ENCODE data around the gene CYTL1. TPM values are rescaled to one million over a fixed set of nuclear protein-coding genes. Genes with fewer than 3 reads are reported as not detected.
"Not testable (repeated sequence)": the region's sequence is repeated elsewhere in the genome, so short reads cannot be mapped to it uniquely, and the experiment has no call there.

Gene CYTL1
- total RNA-seq, 5 donors from 2014 or later (not counting 1 experiment from before 2014, with no cell fraction given), result 0.38 to 1.6 (median 0.59) TPM; not detected in 2

- no peaks in the 10 kb centered on the region for H3K4me1 Mint-ChIP-seq
- H3K36me3 Mint-ChIP-seq, result no peaks in the 10 kb centered on the region
- 29% methylated on average over 1 of the region's 2 CpGs for WGBS (ENCODE audit: insufficient coverage)
- DNase-seq, result no peak
- ChIA-PET CTCF (no interaction called here), POLR2A (no interaction called here)
- H3K9me3 Mint-ChIP-seq, result no peaks in the 10 kb centered on the region
- no peak overlapping the region for H3K27ac Mint-ChIP-seq
- peaks cover 31 to 35% of the 10 kb centered on the region in 2 donors for H3K27me3 Mint-ChIP-seq
- Histone ChIP-seq H3K4me1 (ENCODE audit: control insufficient read depth in 1 of 2, extremely low read depth in 1 of 2, insufficient read depth in 2 of 2, low read length in 2 of 2) (no peaks in the 10 kb centered on the region), H3K36me3 (ENCODE audit: control insufficient read depth in 2 of 2, extremely low read depth in 1 of 2, insufficient read depth in 1 of 2, low read length in 1 of 2) (no peaks in the 10 kb centered on the region), H3K9me3 (no peaks in the 10 kb centered on the region), H3K27me3 (replicated peaks in 1 of 2; ENCODE audit: control insufficient read depth in 2 of 2, extremely low read depth in 1 of 2, insufficient read depth in 2 of 2, low read length in 1 of 2) (peaks cover 0 to 16% of the 10 kb centered on the region in 2 experiments), H3K4me3 (ENCODE audit: control insufficient read depth in 1 of 2, extremely low read depth in 1 of 2, low read length in 1 of 2) (no peak overlapping the region), H3K27ac (ENCODE audit: low read length) (no peak overlapping the region)
- H3K4me3 Mint-ChIP-seq, result no peak overlapping the region
- ATAC-seq (replicated peaks in 1 of 4), result no peak
These were observed 6.3 kb downstream of the CYTL1 start for GRCh38 chr4:5012958-5013357.

GRCh38 chr4:5012244-5012898 is 6.9 kb downstream of the CYTL1 start:
- Histone ChIP-seq H3K4me1 (ENCODE audit: control insufficient read depth in 1 of 2, extremely low read depth in 1 of 2, insufficient read depth in 2 of 2, low read length in 2 of 2) (no peaks in the 10 kb centered on the region), H3K9me3 (no peaks in the 10 kb centered on the region), H3K27me3 (replicated peaks in 1 of 2; ENCODE audit: control insufficient read depth in 2 of 2, extremely low read depth in 1 of 2, insufficient read depth in 2 of 2, low read length in 1 of 2) (peaks cover 0 to 16% of the 10 kb centered on the region in 2 experiments), H3K36me3 (ENCODE audit: control insufficient read depth in 2 of 2, extremely low read depth in 1 of 2, insufficient read depth in 1 of 2, low read length in 1 of 2) (no peaks in the 10 kb centered on the region), H3K27ac (ENCODE audit: low read length) (no peak overlapping the region), H3K4me3 (ENCODE audit: control insufficient read depth in 1 of 2, extremely low read depth in 1 of 2, low read length in 1 of 2) (no peak overlapping the region)
- DNase-seq (no peak), ATAC-seq (replicated peaks in 1 of 4) (no peak)
- ChIA-PET CTCF (no interaction called here), POLR2A (no interaction called here)
- Mint-ChIP-seq H3K36me3 (no peaks in the 10 kb centered on the region), H3K9me3 (no peaks in the 10 kb centered on the region), H3K4me3 (no peak overlapping the region), H3K27me3 (peaks cover 28 to 32% of the 10 kb centered on the region in 2 donors), H3K27ac (no peak overlapping the region), H3K4me1 (no peaks in the 10 kb centered on the region)
- whole genome bisulfite sequencing (ENCODE audit: insufficient coverage), result 100% methylated on average over 1 of the region's 5 CpGs

- H3K9me3 Mint-ChIP-seq, result no peaks in the 10 kb centered on the region
- no peak overlapping the region for H3K4me3 Mint-ChIP-seq
- H3K4me3 ChIP-seq (ENCODE audit: control insufficient read depth in 1 of 2, extremely low read depth in 1 of 2, low read length in 1 of 2), result no peak overlapping the region
- no peak overlapping the region for H3K27ac ChIP-seq (ENCODE audit: low read length)
- no peaks in the 10 kb centered on the region for H3K4me1 ChIP-seq (ENCODE audit: control insufficient read depth in 1 of 2, extremely low read depth in 1 of 2, insufficient read depth in 2 of 2, low read length in 2 of 2)
- no peak for ATAC-seq (replicated peaks in 1 of 4)
- 89% methylated on average over 2 of the region's 2 CpGs for WGBS (ENCODE audit: insufficient coverage)
- no peaks in the 10 kb centered on the region for H3K36me3 Mint-ChIP-seq
- H3K27me3 ChIP-seq (replicated peaks in 1 of 2; ENCODE audit: control insufficient read depth in 2 of 2, extremely low read depth in 1 of 2, insufficient read depth in 2 of 2, low read length in 1 of 2), result peaks cover 0 to 4% of the 10 kb centered on the region in 2 experiments
- DNase-seq, result no peak
- ChIA-PET CTCF (no interaction called here), POLR2A (no interaction called here)
- H3K27me3 Mint-ChIP-seq, result peaks cover 16 to 25% of the 10 kb centered on the region in 2 donors
- no peaks in the 10 kb centered on the region for H3K36me3 ChIP-seq (ENCODE audit: control insufficient read depth in 2 of 2, extremely low read depth in 1 of 2, insufficient read depth in 1 of 2, low read length in 1 of 2)
- H3K9me3 ChIP-seq, result no peaks in the 10 kb centered on the region
- H3K27ac Mint-ChIP-seq, result no peak overlapping the region
- H3K4me1 Mint-ChIP-seq, result no peaks in the 10 kb centered on the region
These were observed 8.3 kb downstream of the CYTL1 start for GRCh38 chr4:5010984-5011383.

- H3K4me1 Mint-ChIP-seq, result no peaks in the 10 kb centered on the region
- no peak overlapping the region for H3K27ac Mint-ChIP-seq
- Histone ChIP-seq H3K4me1 (ENCODE audit: control insufficient read depth in 1 of 2, extremely low read depth in 1 of 2, insufficient read depth in 2 of 2, low read length in 2 of 2) (no peaks in the 10 kb centered on the region), H3K9me3 (no peaks in the 10 kb centered on the region), H3K27me3 (replicated peaks in 1 of 2; ENCODE audit: control insufficient read depth in 2 of 2, extremely low read depth in 1 of 2, insufficient read depth in 2 of 2, low read length in 1 of 2) (peaks cover 0 to 4% of the 10 kb centered on the region in 2 experiments), H3K4me3 (ENCODE audit: control insufficient read depth in 1 of 2, extremely low read depth in 1 of 2, low read length in 1 of 2) (no peak overlapping the region), H3K27ac (ENCODE audit: low read length) (no peak overlapping the region), H3K36me3 (ENCODE audit: control insufficient read depth in 2 of 2, extremely low read depth in 1 of 2, insufficient read depth in 1 of 2, low read length in 1 of 2) (no peaks in the 10 kb centered on the region)
- ATAC-seq (replicated peaks in 1 of 4), result no peak
- no peaks in the 10 kb centered on the region for H3K9me3 Mint-ChIP-seq
- H3K36me3 Mint-ChIP-seq, result no peaks in the 10 kb centered on the region
- H3K27me3 Mint-ChIP-seq, result peaks cover 13 to 24% of the 10 kb centered on the region in 2 donors
- ChIA-PET CTCF (no interaction called here), POLR2A (no interaction called here)
- 82% methylated on average over 3 of the region's 3 CpGs for WGBS (ENCODE audit: insufficient coverage)
- no peak for DNase-seq
- no peak overlapping the region for H3K4me3 Mint-ChIP-seq
These were observed 9.5 kb downstream of the CYTL1 start for GRCh38 chr4:5009796-5010195.

GRCh38 chr4:5006932-5007331 is 12.3 kb downstream of the CYTL1 start:
- H3K4me3 ChIP-seq (ENCODE audit: control insufficient read depth in 1 of 2, extremely low read depth in 1 of 2, low read length in 1 of 2); ATAC-seq (replicated peaks in 1 of 4); H3K27ac Mint-ChIP-seq; H3K27ac ChIP-seq (ENCODE audit: low read length); POLR2A ChIA-PET; DNase-seq; H3K4me1 Mint-ChIP-seq; H3K9me3 ChIP-seq; H3K36me3 Mint-ChIP-seq; H3K4me1 ChIP-seq (ENCODE audit: control insufficient read depth in 1 of 2, extremely low read depth in 1 of 2, insufficient read depth in 2 of 2, low read length in 2 of 2); H3K9me3 Mint-ChIP-seq; H3K36me3 ChIP-seq (ENCODE audit: control insufficient read depth in 2 of 2, extremely low read depth in 1 of 2, insufficient read depth in 1 of 2, low read length in 1 of 2); H3K4me3 Mint-ChIP-seq: not testable (repeated sequence)
- CTCF ChIA-PET, result interaction anchor here in 1 of 2 donors (1.0 kb wide), 1 partner anchor 13 kb away, joined by 8 read pairs; no protein-coding TSS in a partner anchor
- peaks cover 27 to 41% of the 10 kb centered on the region in 2 donors for H3K27me3 Mint-ChIP-seq
- peaks cover 0 to 30% of the 10 kb centered on the region in 2 experiments for H3K27me3 ChIP-seq (replicated peaks in 1 of 2; ENCODE audit: control insufficient read depth in 2 of 2, extremely low read depth in 1 of 2, insufficient read depth in 2 of 2, low read length in 1 of 2)
- WGBS (ENCODE audit: insufficient coverage), result no CpG with 5 or more reads among the region's 11 CpGs

GRCh38 chr4:5004496-5004895 is 14.8 kb downstream of the CYTL1 start:
- POLR2A ChIA-PET, result no interaction called here
- CTCF ChIA-PET, result no interaction called here
- DNase-seq, result no peak
- WGBS (ENCODE audit: insufficient coverage), result 17% methylated on average over 1 of the region's 8 CpGs
- Histone ChIP-seq H3K36me3 (ENCODE audit: control insufficient read depth in 2 of 2, extremely low read depth in 1 of 2, insufficient read depth in 1 of 2, low read length in 1 of 2) (no peaks in the 10 kb centered on the region), H3K27me3 (replicated peaks in 1 of 2; ENCODE audit: control insufficient read depth in 2 of 2, extremely low read depth in 1 of 2, insufficient read depth in 2 of 2, low read length in 1 of 2) (peaks cover 0 to 32% of the 10 kb centered on the region in 2 experiments), H3K4me3 (ENCODE audit: control insufficient read depth in 1 of 2, extremely low read depth in 1 of 2, low read length in 1 of 2) (no peak overlapping the region), H3K4me1 (ENCODE audit: control insufficient read depth in 1 of 2, extremely low read depth in 1 of 2, insufficient read depth in 2 of 2, low read length in 2 of 2) (no peaks in the 10 kb centered on the region), H3K9me3 (no peaks in the 10 kb centered on the region), H3K27ac (ENCODE audit: low read length) (no peak overlapping the region)
- ATAC-seq (replicated peaks in 1 of 4), result no peak
- Mint-ChIP-seq H3K36me3 (no peaks in the 10 kb centered on the region), H3K9me3 (no peaks in the 10 kb centered on the region), H3K4me3 (no peak overlapping the region), H3K27ac (no peak overlapping the region), H3K4me1 (no peaks in the 10 kb centered on the region), H3K27me3 (peaks cover 29 to 30% of the 10 kb centered on the region in 2 donors)

- ChIA-PET CTCF (no interaction called here), POLR2A (no interaction called here)
- no peak for DNase-seq
- Mint-ChIP-seq H3K4me3 (no peak overlapping the region), H3K4me1 (no peaks in the 10 kb centered on the region), H3K27me3 (peaks cover 29 to 30% of the 10 kb centered on the region in 2 donors), H3K9me3 (no peaks in the 10 kb centered on the region), H3K36me3 (no peaks in the 10 kb centered on the region), H3K27ac (no peak overlapping the region)
- 86% methylated on average over 3 of the region's 3 CpGs for WGBS (ENCODE audit: insufficient coverage)
- Histone ChIP-seq H3K27ac (ENCODE audit: low read length) (no peak overlapping the region), H3K4me1 (ENCODE audit: control insufficient read depth in 1 of 2, extremely low read depth in 1 of 2, insufficient read depth in 2 of 2, low read length in 2 of 2) (no peaks in the 10 kb centered on the region), H3K9me3 (no peaks in the 10 kb centered on the region), H3K4me3 (ENCODE audit: control insufficient read depth in 1 of 2, extremely low read depth in 1 of 2, low read length in 1 of 2) (no peak overlapping the region), H3K27me3 (replicated peaks in 1 of 2; ENCODE audit: control insufficient read depth in 2 of 2, extremely low read depth in 1 of 2, insufficient read depth in 2 of 2, low read length in 1 of 2) (peaks cover 0 to 32% of the 10 kb centered on the region in 2 experiments), H3K36me3 (ENCODE audit: control insufficient read depth in 2 of 2, extremely low read depth in 1 of 2, insufficient read depth in 1 of 2, low read length in 1 of 2) (no peaks in the 10 kb centered on the region)
- no peak for ATAC-seq (replicated peaks in 1 of 4)
These were observed 15.3 kb downstream of the CYTL1 start for GRCh38 chr4:5003918-5004317.

Measured in T-cell (primary cell).